Adrenal gland (tissue), 5 donors: ENCODE data around the gene LMNTD2.

ENCODE experiments used
- POLR2A ChIP-seq, 2 donors: fragments of 450-650 bp; IDR thresholded peaks; one replicate each; pipeline ENCODE4 v1.6.1; 2017; ENCODE audit warnings: antibody characterized with exemption in 2 of 2, mild to moderate bottlenecking in 2 of 2, moderate library complexity in 1 of 2
- TF ChIP-seq, protein P1 (sequence below), 6 experiments: fragments of 450-650 bp in 4 of 6; fragments of 200-600 bp in 2 of 6; sonication (generic) in 1 of 6; IDR thresholded peaks; 1 replicate in 5 of 6; 2 replicates in 1 of 6; pipeline versions ENCODE4 v1.5.1 to v1.8.0; 2016 to 2021; ENCODE audit warnings: antibody characterized with exemption in 6 of 6, mild to moderate bottlenecking in 2 of 6, moderate library complexity in 1 of 6
- donor health status: DM: no; HTN: no; CAD: no.

DNA sequence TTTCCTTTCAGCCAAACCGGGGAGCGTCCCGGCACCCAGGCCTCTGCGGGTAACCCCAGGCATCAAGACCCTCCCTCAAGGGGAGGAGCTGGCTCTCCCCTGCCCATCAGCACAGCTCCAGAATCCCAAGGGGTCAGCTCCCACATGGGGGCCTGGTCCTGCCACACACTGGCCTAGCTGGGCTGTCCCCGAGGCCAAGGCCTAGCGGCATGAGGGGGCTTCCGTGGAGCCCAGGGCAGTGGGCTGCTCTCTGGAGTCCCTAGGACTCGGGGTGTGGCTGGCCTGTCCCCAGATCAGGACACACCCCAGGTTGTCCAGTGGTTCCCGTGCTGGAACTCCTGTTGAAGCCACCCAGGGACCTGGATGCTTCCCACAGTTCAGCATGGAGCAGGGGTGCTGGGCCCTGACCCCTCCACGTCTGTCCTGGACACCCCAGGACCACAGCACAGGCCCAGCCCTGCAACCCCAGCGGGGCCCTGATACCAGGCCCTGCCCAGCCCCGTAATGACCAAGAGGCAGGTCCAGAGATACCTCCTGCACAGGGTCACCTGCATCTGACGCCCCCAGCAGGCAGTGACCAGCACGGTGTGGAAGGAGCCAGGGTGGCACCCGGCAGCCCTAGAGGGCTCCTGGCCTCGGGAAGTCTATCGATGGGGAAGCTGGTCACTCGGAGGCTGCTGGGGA lies 30.7 kb downstream of the LMNTD2 start:
- TF ChIP-seq, protein P1, sequence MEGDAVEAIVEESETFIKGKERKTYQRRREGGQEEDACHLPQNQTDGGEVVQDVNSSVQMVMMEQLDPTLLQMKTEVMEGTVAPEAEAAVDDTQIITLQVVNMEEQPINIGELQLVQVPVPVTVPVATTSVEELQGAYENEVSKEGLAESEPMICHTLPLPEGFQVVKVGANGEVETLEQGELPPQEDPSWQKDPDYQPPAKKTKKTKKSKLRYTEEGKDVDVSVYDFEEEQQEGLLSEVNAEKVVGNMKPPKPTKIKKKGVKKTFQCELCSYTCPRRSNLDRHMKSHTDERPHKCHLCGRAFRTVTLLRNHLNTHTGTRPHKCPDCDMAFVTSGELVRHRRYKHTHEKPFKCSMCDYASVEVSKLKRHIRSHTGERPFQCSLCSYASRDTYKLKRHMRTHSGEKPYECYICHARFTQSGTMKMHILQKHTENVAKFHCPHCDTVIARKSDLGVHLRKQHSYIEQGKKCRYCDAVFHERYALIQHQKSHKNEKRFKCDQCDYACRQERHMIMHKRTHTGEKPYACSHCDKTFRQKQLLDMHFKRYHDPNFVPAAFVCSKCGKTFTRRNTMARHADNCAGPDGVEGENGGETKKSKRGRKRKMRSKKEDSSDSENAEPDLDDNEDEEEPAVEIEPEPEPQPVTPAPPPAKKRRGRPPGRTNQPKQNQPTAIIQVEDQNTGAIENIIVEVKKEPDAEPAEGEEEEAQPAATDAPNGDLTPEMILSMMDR (IDR thresholded peaks at IDR 0.05): no peak
- no peak for TF ChIP-seq POLR2A (IDR thresholded peaks at IDR 0.05)
